HG03066 (cell line): ENCODE measurements around the gene ING3.
"Not testable (repeated sequence)": the region's sequence is repeated elsewhere in the genome, so short reads cannot be mapped to it uniquely, and the experiment has no call there.

Source experiments
- ATAC-seq: cut with Tn5 transposase; IDR thresholded peaks from one replicate; pipeline ENCODE4 v1.9.1; 2021; ENCODE audit warnings: low read depth; ENCODE audit not compliant: unreplicated experiment

The ING3 gene

GRCh38 chr7:121001234-121001906 lies 50.8 kb downstream of the ING3 start:
- no peak for ATAC-seq

GRCh38 chr7:121002048-121002756 lies 51.6 kb downstream of the ING3 start:
- ATAC-seq = no peak

GRCh38 chr7:121002757-121003200 lies 52.2 kb downstream of the ING3 start:
- ATAC-seq = no peak

GRCh38 chr7:121003986-121004685 lies 53.6 kb downstream of the ING3 start:
- ATAC-seq = no peak

- not testable (repeated sequence) for ATAC-seq
Observed at GRCh38 chr7:121005058-121005457, 54.5 kb downstream of the ING3 start.

- ATAC-seq = no peak
Observed at GRCh38 chr7:121005996-121006584, 55.5 kb downstream of the ING3 start.

GRCh38 chr7:121006711-121007315 lies 56.2 kb downstream of the ING3 start:
- ATAC-seq = no peak

- ATAC-seq = no peak
Observed at GRCh38 chr7:121008816-121009215, 58.2 kb downstream of the ING3 start.

GRCh38 chr7:121011401-121011800 lies 60.8 kb downstream of the ING3 start:
- no peak for ATAC-seq

- ATAC-seq = no peak
Observed at GRCh38 chr7:121012170-121012874, 61.7 kb downstream of the ING3 start.

- no peak for ATAC-seq
Observed at GRCh38 chr7:121012919-121013318, 62.3 kb downstream of the ING3 start.

- ATAC-seq = no peak
Observed at GRCh38 chr7:121015560-121015959, 65.0 kb downstream of the ING3 start.

- ATAC-seq = no peak
Observed at GRCh38 chr7:121016966-121017365, 66.4 kb downstream of the ING3 start.

GRCh38 chr7:121017586-121017985 lies 67.0 kb downstream of the ING3 start:
- ATAC-seq = no peak

- ATAC-seq = no peak
Observed at GRCh38 chr7:121019018-121019417, 68.4 kb downstream of the ING3 start.

- no peak for ATAC-seq
Observed at GRCh38 chr7:121020249-121020988, 69.8 kb downstream of the ING3 start.

GRCh38 chr7:121020989-121021969 lies 70.7 kb downstream of the ING3 start:
- no peak for ATAC-seq

GRCh38 chr7:121023194-121023593 lies 72.6 kb downstream of the ING3 start:
- ATAC-seq = no peak
